Activated CD8-positive, alpha-beta memory T cell treated with anti-CD3 and anti-CD28 coated beads, Interleukin-2, amount 50 U/mL, for 1 hour (primary cell): ENCODE data around the gene PTGES3.
"Not testable (repeated sequence)": the region's sequence is repeated elsewhere in the genome, so short reads cannot be mapped to it uniquely, and the experiment has no call there.

Experiments used
- DNase-seq: peaks from one replicate; pipeline ENCODE4 v3.0.0-alpha.2; 2020; ENCODE audit errors: extremely low read depth

Gene PTGES3

GRCh38 chr12:56657416-56658379 lies 30.4 kb downstream of the PTGES3 start:
- DNase-seq = no peak

GRCh38 chr12:56653781-56654180 lies 34.3 kb downstream of the PTGES3 start:
- DNase-seq = not testable (repeated sequence)

GRCh38 chr12:56648023-56648422 lies 40.1 kb downstream of the PTGES3 start:
- not testable (repeated sequence) for DNase-seq

- DNase-seq = peak; percentile 81
Measured at GRCh38 chr12:56645717-56646446, 42.2 kb downstream of the PTGES3 start, which contains the start of gene ATP5F1B. Gene ATP5F1B (minus strand): TSS chr12:56645984. CDS start chr12:56645963, 21 bp downstream.

GRCh38 chr12:56645201-56645716 lies 42.8 kb downstream of the PTGES3 start:
- DNase-seq = no peak

DNA sequence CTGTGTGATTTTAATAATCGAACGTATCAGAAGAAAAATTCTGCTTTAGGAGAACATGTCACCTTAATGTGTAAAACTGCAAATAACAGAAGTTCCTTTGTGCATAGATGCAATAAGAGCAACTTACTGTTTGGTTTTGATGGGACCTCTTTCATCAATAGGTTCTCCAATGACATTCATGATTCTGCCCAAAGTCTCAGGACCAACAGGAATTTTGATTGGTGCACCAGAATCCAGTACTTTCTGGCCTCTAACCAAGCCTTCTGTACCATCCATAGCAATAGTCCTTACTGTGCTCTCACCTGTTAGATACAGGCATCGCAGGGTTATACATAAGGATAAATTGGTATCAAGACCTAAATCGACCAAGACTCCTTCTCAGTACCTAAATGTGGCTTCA lies 43.4 kb downstream of the PTGES3 start:
- DNase-seq = no peak

- DNase-seq = no peak
Measured at GRCh38 chr12:56641219-56641618, 46.9 kb downstream of the PTGES3 start.

- DNase-seq = no peak
Measured at GRCh38 chr12:56637621-56638020, 50.5 kb downstream of the PTGES3 start.

GRCh38 chr12:56636675-56637540 lies 51.2 kb downstream of the PTGES3 start:
- DNase-seq = peak; percentile 98

GRCh38 chr12:56635806-56636674 lies 52.0 kb downstream of the PTGES3 start:
- DNase-seq = peak; percentile 53

- no peak for DNase-seq
Measured at GRCh38 chr12:56634837-56635791, 53.0 kb downstream of the PTGES3 start.

DNA sequence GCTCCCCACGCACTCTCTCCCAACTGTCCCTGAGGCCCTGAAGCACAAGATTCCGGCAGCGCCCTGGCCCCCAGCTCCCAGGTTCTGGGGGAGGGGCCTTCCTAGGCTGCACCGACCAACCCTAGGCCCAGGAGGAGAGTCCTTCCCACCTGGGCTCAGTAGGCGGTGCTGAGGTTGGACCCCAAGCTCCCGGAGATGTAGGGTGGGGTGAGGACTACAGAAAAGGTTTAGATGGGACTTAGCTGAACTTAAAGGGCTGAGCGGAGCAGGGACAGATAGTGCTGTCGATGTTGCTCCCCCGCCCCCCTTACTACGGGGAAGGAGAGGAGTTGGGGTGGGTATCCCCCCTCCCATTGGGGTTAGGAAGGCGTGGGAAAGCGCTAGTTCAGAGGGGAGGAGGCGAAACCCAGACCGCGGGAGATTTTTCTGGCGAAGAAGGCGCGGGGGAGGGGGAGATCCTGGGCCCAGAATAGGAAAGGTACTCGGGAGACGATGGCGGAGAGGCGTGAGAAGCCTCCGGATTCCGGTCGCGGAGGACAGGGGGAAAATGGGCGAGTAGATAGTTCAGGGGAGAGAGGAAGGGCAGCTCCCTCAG lies 53.7 kb downstream of the PTGES3 start:
- no peak for DNase-seq

GRCh38 chr12:56633468-56634241 lies 54.4 kb downstream of the PTGES3 start:
- no peak for DNase-seq

DNA sequence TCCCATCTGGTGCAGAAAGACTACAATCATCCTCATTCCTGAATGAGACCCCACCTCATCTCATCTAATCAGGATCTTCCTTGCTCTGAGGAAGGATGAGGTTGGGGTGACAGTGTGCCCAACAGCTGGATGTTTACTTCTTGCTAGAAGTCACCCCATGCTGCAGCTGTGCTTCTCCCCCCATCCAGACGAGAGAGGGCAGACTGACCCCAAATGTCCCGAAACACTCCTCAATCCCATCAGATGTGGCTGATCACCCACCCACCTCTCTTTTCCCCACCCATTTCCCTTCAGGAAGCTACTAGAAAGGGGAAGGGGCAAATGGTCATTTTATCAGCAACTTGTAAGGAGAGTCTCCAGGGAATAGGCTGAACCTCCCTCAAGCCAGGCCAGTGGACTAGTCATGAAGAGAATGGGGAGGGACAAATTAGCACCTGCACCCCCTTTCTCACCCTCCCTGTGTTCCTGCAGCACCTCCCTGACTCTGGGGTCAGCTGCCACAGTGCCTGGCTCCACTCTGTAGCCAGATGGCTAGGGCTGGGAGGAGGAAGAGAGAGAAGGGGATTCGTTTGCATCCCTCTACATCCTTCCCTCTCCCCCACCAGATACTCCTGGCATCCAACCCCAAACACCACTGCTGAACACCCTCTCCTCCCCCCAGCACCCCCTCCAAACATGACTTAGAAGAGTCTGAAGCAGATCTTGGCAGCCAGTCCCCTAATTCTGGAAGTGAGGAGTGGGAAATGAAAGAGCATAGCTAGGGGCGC lies 55.2 kb downstream of the PTGES3 start:
- DNase-seq = no peak

DNA sequence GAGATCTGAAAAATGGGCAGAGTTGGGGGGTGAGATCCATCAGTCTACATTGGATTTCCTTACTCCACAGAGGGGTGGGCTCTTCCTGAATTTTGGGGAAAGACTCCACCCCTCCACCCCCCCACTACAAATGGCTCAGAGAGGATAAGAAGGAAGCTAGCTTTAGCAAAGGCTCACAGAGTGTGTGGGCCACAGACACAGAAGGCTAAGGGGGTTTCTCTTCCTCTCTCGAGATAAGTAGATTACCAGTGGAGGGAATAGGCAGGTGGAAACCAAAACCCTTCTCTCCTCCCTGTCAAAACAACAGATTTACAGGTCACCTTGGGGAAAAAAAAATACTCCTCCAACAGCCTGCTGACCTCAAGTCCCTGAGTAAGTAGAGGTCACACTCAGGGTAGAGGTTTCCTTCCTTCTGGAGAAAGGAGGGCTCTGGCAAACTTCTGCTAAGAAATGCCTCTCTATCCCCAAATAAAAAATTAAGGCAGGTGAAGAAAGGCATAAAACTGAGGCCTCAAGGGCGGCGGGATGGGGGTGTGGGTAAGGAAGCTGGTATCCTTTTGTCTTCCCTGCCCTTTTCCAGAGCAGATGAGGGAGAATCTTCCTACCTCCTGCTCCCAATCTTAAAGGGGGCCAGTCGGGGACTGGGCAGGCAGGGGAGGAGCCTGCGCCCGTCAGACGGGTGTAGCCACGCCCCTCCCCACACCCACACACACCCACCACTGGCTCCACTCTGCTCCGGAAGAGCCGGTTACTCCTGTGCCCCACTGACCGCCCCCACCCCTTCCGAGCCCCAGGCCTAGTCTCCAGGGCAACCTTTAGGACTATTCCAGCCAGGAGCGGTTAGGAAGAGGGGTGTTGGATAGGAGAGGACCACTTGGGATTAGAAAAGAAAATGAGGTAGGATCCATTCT lies 56.0 kb downstream of the PTGES3 start:
- DNase-seq = no peak

DNA sequence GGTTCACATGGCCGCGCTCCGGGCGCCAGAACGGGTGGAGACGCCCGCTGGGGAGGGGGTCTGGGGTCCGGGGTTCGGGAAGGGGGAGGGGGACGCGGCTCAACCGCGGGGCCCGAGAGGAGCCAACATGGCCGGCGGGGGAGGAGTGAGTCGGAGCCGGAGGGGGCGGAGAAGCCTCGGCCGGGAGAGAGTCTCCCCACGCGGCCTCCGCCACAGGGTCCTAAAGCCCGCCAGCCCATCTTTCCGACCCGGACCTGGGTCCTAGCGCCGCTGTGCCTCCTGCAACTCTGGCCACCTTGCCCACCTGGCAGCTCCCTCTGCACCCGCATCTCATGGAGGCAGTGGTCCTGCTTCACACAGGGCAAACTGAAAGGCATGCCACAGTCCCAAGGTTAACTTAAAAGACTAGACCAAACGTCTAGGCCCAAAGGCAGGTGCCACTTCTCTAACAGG lies 57.9 kb downstream of the PTGES3 start, which contains the start of gene BAZ2A:
Gene BAZ2A, minus strand, starts transcription at position 147 of the 453 bp plus-strand sequence. CDS start 12,796 bp downstream, outside the sequence.
- DNase-seq = peak; percentile 50
